NCI-H446 (cell line): ENCODE data around the gene PLXNA2.

Source experiments
- DNase-seq, 2 experiments: peaks; one replicate each; lab custom pipeline; 2025; lab: John Stamatoyannopoulos, UW

PLXNA2 gene

GRCh38 chr1:208068908-208069307 is 175.3 kb downstream of the PLXNA2 start:
- no peak for DNase-seq

DNA sequence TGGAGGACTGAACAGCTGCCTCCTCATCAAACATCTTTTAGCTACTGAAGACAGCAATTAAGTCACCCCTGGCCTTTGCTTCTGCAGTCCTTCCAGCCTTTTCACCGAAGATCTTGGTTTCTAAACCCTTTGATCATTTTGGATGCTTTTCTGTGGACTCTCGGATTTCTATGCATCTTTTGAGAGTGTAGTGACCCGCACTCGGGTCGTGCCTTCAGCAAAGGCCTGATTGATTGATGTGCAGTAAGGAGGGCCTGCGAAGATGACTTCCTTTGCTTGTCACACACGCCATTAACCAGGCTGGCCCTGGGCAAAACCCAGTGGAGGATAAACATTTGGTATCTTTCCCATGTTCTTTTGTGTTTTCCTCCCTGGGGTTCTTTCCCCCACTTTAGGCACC is 175.8 kb downstream of the PLXNA2 start:
- DNase-seq, result no peak

DNA sequence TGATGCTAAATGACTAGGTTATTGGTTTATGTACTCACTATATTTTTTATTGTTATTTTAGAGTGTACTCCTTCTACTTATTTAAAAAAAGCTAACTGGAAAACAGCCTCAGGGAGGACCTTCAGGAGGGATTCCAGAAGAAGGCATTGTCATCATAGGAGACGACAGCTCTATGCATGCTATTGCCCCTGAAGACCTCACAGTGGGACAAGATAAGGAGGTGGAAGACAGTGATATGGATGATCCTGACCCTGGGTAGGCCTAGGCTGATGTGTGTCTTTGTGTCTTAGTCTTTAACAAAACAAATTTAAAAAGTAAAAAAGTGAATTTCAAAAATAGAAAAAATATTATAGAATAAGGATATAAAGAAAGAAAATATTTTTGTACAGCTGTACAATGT is 177.6 kb downstream of the PLXNA2 start:
- DNase-seq, result no peak

DNA sequence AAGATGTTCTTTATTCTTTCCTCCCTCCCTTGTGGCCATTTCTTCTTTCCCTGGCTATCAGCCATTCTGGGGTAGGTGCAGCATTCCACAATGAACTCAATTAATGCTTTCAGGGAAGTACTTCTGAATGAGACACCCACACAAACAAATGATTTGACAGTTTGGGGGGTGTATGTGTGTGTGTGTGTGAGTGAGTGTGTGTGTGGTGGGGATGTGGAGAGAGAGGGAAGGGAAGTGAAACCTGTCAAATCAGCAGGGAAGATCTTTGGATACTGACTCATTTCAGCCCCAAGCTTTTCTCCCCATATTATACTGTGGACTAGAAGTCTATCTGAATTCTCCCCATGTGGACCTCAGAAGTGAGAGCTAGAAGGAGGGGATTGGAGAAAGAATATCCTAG is 178.3 kb downstream of the PLXNA2 start:
- DNase-seq, result no peak

- DNase-seq, result no peak
These were observed 182.6 kb downstream of the PLXNA2 start for GRCh38 chr1:208061632-208062031.

DNA sequence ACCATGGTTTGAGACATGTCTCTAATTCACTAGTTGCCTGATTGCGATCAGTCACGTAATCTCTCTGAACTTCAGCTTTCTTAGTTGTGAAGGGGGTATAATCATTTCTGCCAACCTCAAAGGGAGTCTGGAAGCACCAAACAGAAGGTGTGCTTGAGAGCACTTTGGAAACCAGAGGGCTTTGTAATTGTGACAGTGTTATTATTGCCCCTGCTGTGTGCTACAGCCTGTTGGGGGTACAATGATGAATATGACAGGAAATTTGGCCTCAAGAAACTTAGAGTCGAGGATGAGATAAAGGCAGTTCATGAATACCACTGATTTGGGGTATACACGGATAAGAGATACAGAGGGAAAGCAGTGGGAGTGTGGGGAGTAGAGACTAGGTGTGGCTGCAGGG is 183.1 kb downstream of the PLXNA2 start:
- no peak for DNase-seq

GRCh38 chr1:208060215-208060869 is 183.8 kb downstream of the PLXNA2 start:
- DNase-seq, result no peak

GRCh38 chr1:208059409-208060001 is 184.7 kb downstream of the PLXNA2 start:
- DNase-seq, result no peak

GRCh38 chr1:208058756-208059155 is 185.4 kb downstream of the PLXNA2 start:
- DNase-seq, result no peak

GRCh38 chr1:208058267-208058666 is 185.9 kb downstream of the PLXNA2 start:
- no peak for DNase-seq

DNA sequence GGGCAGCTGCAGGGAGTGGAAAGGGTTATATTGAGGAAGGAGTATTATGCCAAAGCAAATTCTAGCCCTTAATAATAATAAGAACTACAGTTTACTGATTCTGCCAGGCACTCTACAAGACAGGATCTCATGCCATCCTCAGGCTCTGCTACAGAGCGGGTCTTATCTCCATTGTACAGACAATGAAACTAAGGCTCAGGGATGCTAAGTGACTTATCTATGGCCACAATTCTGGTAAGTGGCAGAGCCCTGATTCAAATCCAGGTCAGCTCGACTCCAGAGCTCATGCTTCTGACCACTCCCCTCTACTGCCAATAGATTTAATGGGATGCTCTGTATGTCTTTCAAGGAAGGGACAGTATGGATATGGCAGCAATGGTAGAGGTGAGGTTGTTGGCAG is 187.1 kb downstream of the PLXNA2 start:
- DNase-seq, result no peak

DNA sequence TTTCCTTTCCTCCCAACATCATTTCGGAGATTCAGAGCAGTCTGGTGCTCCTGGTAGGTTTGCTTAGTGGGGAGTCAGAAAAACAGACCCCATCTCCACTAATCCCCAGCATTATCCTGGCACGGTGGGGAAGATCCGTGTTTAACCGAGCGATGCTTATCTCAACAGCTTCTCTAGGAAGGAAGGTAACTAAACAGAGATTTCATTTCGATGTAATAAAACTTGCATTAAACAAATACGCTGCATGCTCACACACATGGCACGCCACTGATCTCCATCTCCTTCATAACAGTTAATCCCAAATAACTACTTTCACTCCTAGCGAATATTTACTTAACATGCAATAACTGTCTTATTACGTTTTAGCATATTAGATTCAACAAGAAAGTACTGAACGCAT is 188.6 kb downstream of the PLXNA2 start:
- DNase-seq, result no peak

- DNase-seq, result no peak
These were observed 189.2 kb downstream of the PLXNA2 start for GRCh38 chr1:208054911-208055379.

DNA sequence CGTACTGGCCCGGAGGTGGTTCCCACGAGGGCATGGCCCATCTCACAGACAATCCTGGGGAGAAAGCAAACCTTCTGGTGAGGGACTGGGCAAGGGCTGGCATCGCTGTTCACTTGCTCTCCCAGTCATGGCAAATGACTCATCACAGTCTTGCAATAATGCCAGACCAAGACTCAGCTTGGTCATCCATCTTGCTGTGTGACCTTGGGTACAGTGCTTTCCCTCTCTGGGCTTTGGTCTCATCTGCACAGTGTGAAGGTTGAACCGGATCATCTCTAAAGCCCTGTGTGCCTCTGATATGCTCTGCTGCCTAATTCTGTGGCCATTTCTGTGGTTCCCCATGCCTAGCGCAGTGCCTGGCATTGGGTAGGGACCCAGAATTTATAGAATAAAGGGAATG is 189.7 kb downstream of the PLXNA2 start:
- no peak for DNase-seq

DNA sequence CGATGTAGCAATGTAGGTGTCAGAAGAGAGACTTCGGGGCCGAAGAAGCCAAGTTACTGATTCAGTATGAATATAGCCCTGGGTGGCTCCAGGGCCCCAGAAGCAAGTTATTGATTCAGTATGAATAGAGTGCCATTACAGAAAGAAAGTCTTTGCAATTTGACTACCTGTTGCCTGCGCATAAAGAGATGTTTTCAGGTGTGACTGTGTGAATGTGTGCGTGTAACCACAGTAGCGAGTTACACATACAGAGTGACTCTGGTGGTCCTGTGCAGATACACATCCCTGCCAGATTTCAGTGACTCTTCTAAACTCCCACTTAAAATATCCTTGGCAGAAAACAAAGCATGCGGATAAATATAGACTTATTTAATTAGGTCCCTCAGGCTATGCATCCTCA is 190.5 kb downstream of the PLXNA2 start:
- no peak for DNase-seq

DNA sequence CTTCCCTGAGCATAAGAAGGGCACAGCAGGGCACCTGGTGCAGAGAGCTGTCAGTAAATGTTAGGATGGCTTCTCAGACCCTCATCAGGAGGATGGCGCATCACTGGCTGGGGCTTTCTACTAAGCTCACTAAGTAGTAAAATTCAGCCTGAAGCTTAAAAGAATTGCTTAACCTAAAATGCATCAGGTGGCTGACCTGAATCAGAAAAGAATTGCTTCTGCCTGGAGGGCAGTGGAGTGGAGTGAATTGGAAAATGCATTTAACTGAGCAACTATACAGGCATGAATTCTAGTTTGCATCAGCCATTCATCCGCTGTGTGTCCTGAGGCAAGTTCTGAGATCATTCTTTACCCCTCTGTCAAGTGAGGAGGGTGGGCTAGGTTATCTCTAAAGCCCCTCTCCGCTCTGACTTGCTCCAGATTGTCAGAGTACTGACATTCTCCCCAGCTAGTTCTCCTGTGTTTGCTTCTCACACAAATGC is 191.2 kb downstream of the PLXNA2 start:
- DNase-seq, result no peak

DNA sequence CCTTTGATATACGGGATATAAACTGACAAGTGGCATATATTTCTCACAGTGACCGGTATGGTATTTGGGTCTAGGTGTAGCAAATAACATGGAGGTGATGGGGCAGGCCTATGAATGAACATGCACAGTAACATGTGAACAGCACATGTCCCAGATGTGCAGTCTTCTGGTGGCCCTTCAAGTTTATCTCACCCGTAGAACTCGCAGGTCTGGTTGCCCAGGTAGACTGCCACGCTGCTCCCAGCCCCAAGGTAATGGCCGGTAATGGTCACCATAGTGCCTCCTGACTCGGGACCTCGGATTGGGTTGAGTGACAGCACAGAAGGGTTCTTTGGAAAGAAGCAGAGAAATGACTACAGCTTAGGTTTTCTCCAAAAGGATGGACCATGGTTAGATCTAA is 192.0 kb downstream of the PLXNA2 start:
- no peak for DNase-seq

DNA sequence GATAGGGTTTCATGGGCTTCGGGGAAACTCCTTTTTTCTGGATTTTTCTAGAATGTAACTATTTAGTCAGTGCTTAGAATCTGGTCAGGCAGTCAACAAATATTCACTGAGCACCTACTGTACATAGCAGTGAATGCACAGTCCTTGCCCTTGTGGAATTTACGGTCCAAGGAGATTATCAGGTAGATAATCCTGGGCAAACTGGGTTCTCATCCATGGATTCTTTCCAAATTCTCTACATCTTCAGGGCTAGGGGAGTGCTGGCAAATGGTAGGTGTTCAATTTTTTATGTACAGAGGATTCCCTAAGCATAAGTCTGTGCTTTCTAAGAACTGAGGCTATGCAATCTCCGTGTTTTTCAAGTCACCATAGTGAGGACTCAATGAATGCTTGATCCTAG is 192.5 kb downstream of the PLXNA2 start:
- DNase-seq, result no peak

GRCh38 chr1:208048904-208049303 is 195.3 kb downstream of the PLXNA2 start:
- no peak for DNase-seq

DNA sequence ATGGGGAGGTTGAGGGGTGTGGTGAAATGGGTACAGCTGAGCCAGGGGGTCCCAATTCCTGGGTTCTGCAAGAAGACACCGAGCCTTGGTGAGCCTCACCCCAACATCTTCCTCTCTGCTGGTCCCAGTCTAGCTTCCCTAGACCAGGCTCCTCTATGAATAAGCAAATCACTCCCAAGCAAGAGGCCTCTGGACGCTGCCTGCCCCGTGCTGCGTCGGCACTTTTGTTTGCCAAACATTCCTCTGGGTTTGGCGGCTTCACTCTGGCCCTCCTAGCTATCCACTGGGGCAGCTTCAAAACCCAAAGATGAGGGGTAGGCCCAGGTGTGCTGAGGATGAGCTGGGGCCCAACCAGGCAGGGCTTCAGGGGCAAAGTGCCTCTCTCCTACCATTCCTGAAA is 196.2 kb downstream of the PLXNA2 start:
- no peak for DNase-seq

- DNase-seq, result no peak
These were observed 196.7 kb downstream of the PLXNA2 start for GRCh38 chr1:208047476-208047934.

GRCh38 chr1:208045463-208046260 is 198.5 kb downstream of the PLXNA2 start:
- no peak for DNase-seq
